Keratinocyte (primary cell): ENCODE measurements around the gene SMARCC2. TPM values are rescaled to one million over a fixed set of nuclear protein-coding genes. Genes with fewer than 3 reads are reported as not detected.

Source experiments
- DNase-seq: peaks from one replicate; pipeline ENCODE4 v3.0.0-alpha.2; 2011; ENCODE audit warnings: low read depth, missing footprints, low spot score
- FAIRE-seq: peaks from 2 replicates; lab custom pipeline; 2011; peaks lifted over from hg19 to GRCh38; lab: Jason Lieb, UNC
- H2AFZ ChIP-seq: 2 replicates; pipeline ENCODE4 v1.6.0; 2012; ENCODE audit warnings: low read length, control low read depth, inconsistent platforms; ENCODE audit not compliant: control insufficient read depth
- H3K27ac ChIP-seq: 2 replicates; pipeline ENCODE4 v1.5.1; 2011; ENCODE audit warnings: low read length; ENCODE audit not compliant: control insufficient read depth, insufficient read depth
- H3K27me3 ChIP-seq: 3 replicates; pipeline ENCODE4 v1.6.0; 2011; ENCODE audit warnings: low read length; ENCODE audit not compliant: control insufficient read depth, insufficient read depth; ENCODE audit errors: extremely low read depth
- H3K36me3 ChIP-seq, 2 experiments: 2 replicates in 1 of 2; 3 replicates in 1 of 2; pipeline ENCODE4 v1.5.1; 2011; ENCODE audit warnings: low read length in 2 of 2, mild to moderate bottlenecking in 1 of 2; ENCODE audit not compliant: control insufficient read depth in 2 of 2, insufficient read depth in 2 of 2; ENCODE audit errors: extremely low read depth in 1 of 2
- H3K4me1 ChIP-seq: 3 replicates; pipeline ENCODE4 v1.5.1; 2011; ENCODE audit warnings: low read length; ENCODE audit not compliant: control insufficient read depth, insufficient read depth; ENCODE audit errors: extremely low read depth
- H3K4me2 ChIP-seq: 3 replicates; pipeline ENCODE4 v1.6.0; 2011; ENCODE audit warnings: low read depth, low read length; ENCODE audit not compliant: control insufficient read depth, insufficient read depth; ENCODE audit errors: extremely low read depth
- H3K4me3 ChIP-seq, 3 experiments: fragments of 200-600 bp in 1 of 3; sonication (generic) in 1 of 3; 2 replicates in 2 of 3; 3 replicates in 1 of 3; pipeline ENCODE4 v1.5.1; 2011 to 2016; ENCODE audit warnings: low read length in 3 of 3, mild to moderate bottlenecking in 3 of 3, control low read depth in 2 of 3, inconsistent platforms in 1 of 3, low read depth in 1 of 3, mixed read lengths in 1 of 3, mixed run types in 1 of 3, moderate library complexity in 1 of 3; ENCODE audit not compliant: control insufficient read depth in 2 of 3, insufficient read depth in 2 of 3; ENCODE audit errors: extremely low read depth in 1 of 3
- H3K79me2 ChIP-seq: 2 replicates; pipeline ENCODE4 v1.6.0; 2012; ENCODE audit warnings: low read length; ENCODE audit not compliant: control insufficient read depth, insufficient read depth
- H3K9ac ChIP-seq: 3 replicates; pipeline ENCODE4 v1.6.0; 2011; ENCODE audit warnings: low read length; ENCODE audit not compliant: control insufficient read depth, insufficient read depth; ENCODE audit errors: extremely low read depth
- H3K9me1 ChIP-seq: 3 replicates; pipeline ENCODE4 v1.6.0; 2011; ENCODE audit warnings: low read length; ENCODE audit not compliant: control insufficient read depth, insufficient read depth; ENCODE audit errors: extremely low read depth
- H3K9me3 ChIP-seq: 2 replicates; pipeline ENCODE4 v1.5.1; 2012; ENCODE audit warnings: low read depth, low read length; ENCODE audit not compliant: control insufficient read depth
- H4K20me1 ChIP-seq: 3 replicates; pipeline ENCODE4 v1.6.0; 2011; ENCODE audit warnings: low read length; ENCODE audit not compliant: control insufficient read depth, insufficient read depth; ENCODE audit errors: extremely low read depth
- EZH2 ChIP-seq: IDR thresholded peaks from one replicate; pipeline ENCODE4 v1.6.1; 2012; ENCODE audit warnings: inconsistent platforms, mild to moderate bottlenecking, low read length, moderate library complexity
- dilution Hi-C: fragments of 300-500 bp; cut with MboI; formaldehyde crosslinking; loops from one replicate; pipeline ENCODE4 v1.7.0; 2020; ENCODE audit warnings: low sequenced_read_pairs; ENCODE audit not compliant: extremely low pct_ligation_motif_present
- polyA plus RNA-seq, 5 experiments: library from polyadenylated mRNA; depleted of rRNA in 3 of 5; stranded (reverse) in 3 of 5; stranded (forward) in 1 of 5; unstranded in 1 of 5; fragments of >200 nt; gene quantifications; 1 replicate in 1 of 5; 2 replicates in 3 of 5; 3 replicates in 1 of 5; pipeline versions ENCODE4 v1.2.1 to v1.2.3, GENCODE V29; 2011 to 2012; ENCODE audit warnings: missing spikeins in 2 of 5, low read depth in 1 of 5, low replicate concordance in 1 of 5
- TF ChIP-seq, protein P1 (sequence below), 3 experiments: IDR thresholded peaks in 1 of 3; conservative IDR thresholded peaks in 1 of 3; optimal IDR thresholded peaks in 1 of 3; 2 replicates in 2 of 3; 3 replicates in 1 of 3; pipeline versions ENCODE3 to v1.5.1; 2011; ENCODE audit warnings: low read length in 3 of 3, mild to moderate bottlenecking in 3 of 3, moderate library complexity in 2 of 3, control low read depth in 1 of 3, inconsistent platforms in 1 of 3; ENCODE audit not compliant: insufficient read depth in 2 of 3; ENCODE audit errors: extremely low read depth in 1 of 3

The SMARCC2 gene
- polyA plus RNA-seq, 1 donor (not counting 4 experiments of a cell fraction or from before 2014, with no cell fraction given) = 32.5 TPM

DNA sequence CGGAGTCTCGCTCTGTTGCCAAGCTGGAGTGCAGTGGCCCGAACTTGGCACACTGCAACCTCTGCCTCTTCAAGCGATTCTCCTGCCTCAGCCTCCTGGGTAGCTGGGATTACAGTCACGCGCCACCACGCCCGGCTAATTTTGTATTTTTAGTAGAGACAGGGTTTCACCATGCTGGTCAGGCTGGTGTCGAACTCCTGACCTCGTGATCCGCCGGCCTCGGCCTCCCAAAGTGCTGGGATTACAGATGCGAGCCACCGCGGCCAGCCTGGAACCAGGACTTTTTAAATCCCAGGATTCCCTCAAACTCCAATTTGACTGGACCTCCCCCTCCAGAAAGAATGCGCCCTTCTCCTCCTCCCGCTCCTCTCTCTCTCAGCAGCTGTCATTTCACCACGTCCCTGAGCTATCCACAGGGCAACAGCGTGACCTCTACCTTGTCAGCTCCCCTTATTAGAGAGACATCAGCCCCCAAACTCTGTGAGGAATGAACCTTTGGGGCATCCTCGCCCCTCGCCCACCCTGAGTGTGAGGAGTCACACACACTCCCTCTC lies 59.3 kb downstream of the SMARCC2 start:
- H3K9me1 ChIP-seq = no peaks in the 10 kb centered on the region
- H4K20me1 ChIP-seq = no peaks in the 10 kb centered on the region
- no peak for DNase-seq
- peaks cover 32 to 36% of the 10 kb centered on the region in 2 experiments for H3K36me3 ChIP-seq
- FAIRE-seq = no peak
- H3K27ac ChIP-seq = no peak overlapping the region
- H2AFZ ChIP-seq = no peak overlapping the region
- H3K4me3 ChIP-seq = peak overlapping the region in 1 of 3 experiments; percentile 96
- peak overlapping the region; percentile 95 for H3K4me2 ChIP-seq
- TF ChIP-seq, protein P1, sequence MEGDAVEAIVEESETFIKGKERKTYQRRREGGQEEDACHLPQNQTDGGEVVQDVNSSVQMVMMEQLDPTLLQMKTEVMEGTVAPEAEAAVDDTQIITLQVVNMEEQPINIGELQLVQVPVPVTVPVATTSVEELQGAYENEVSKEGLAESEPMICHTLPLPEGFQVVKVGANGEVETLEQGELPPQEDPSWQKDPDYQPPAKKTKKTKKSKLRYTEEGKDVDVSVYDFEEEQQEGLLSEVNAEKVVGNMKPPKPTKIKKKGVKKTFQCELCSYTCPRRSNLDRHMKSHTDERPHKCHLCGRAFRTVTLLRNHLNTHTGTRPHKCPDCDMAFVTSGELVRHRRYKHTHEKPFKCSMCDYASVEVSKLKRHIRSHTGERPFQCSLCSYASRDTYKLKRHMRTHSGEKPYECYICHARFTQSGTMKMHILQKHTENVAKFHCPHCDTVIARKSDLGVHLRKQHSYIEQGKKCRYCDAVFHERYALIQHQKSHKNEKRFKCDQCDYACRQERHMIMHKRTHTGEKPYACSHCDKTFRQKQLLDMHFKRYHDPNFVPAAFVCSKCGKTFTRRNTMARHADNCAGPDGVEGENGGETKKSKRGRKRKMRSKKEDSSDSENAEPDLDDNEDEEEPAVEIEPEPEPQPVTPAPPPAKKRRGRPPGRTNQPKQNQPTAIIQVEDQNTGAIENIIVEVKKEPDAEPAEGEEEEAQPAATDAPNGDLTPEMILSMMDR (optimal IDR thresholded peaks at IDR 0.05 in 1 of 3, IDR thresholded peaks at IDR 0.05 in 1 of 3, conservative IDR thresholded peaks at IDR 0.05 in 1 of 3; ENCODE audit: extremely low read depth in 1 of 3, insufficient read depth in 2 of 3, low read length in 3 of 3) = no peak
- TF ChIP-seq EZH2 = no peak
- H3K4me1 ChIP-seq = peaks cover 21% of the 10 kb centered on the region
- no peaks in the 10 kb centered on the region for H3K27me3 ChIP-seq
- no peak overlapping the region for H3K9ac ChIP-seq
- dilution Hi-C loops = loop anchor here (10.0 kb wide), 1 partner anchor 45 kb away; no protein-coding TSS in a partner anchor
- no peaks in the 10 kb centered on the region for H3K9me3 ChIP-seq
- H3K79me2 ChIP-seq = peaks cover 21% of the 10 kb centered on the region

DNA sequence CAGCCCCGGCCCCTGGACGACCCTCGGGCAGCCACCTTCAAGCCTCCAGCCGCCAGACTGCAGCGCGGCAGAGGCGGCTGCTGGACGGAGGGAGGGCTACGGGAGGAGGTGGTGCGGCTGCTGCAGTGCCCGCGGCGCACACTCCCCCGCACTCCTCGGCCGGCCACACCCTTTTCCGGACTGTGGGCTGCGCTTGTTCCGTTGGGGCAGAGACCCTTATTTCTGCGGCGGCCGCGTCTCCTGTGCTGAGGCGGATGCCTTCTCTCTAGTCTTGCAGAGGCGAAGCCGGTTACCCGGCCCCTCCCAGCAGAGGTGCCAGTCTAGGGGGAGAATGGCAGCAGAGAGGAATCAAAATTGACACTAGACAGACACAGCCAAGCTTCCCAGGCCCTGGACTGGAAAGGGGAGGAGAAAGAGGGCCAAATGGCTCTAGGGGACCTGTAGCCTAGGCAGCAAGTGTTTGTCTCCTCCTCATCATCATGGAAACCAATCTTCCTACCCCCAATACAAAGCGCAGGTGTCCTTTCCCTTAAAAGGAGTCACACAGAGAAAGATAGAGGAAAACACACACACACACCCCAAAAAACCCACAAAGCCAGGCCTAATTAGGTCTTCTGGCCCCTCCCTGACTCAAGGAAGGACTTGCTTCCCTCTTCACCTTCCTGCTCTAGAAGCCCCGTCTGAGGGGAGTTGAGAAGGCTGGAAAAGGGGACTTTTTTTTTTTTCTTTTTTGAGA lies 59.9 kb downstream of the SMARCC2 start:
- Histone ChIP-seq H4K20me1 (no peaks in the 10 kb centered on the region), H3K27me3 (no peaks in the 10 kb centered on the region), H3K79me2 (peaks cover 21% of the 10 kb centered on the region), H3K36me3 (peaks cover 32% of the 10 kb centered on the region in 2 experiments), H3K4me2 (peak overlapping the region; percentile 95), H3K9ac (peak overlapping the region; percentile 91), H2AFZ (peak overlapping the region; percentile 19), H3K4me3 (peak overlapping the region; percentile 83 to 96 (median 94)), H3K4me1 (peaks cover 21% of the 10 kb centered on the region), H3K9me3 (no peaks in the 10 kb centered on the region), H3K9me1 (no peaks in the 10 kb centered on the region), H3K27ac (peak overlapping the region; percentile 86)
- dilution Hi-C loops = loop anchor here (10.0 kb wide), 1 partner anchor 45 kb away; no protein-coding TSS in a partner anchor
- TF ChIP-seq, protein P1 (optimal IDR thresholded peaks at IDR 0.05 in 1 of 3, IDR thresholded peaks at IDR 0.05 in 1 of 3, conservative IDR thresholded peaks at IDR 0.05 in 1 of 3; ENCODE audit: extremely low read depth in 1 of 3, insufficient read depth in 2 of 3, low read length in 3 of 3) = no peak
- no peak for TF ChIP-seq EZH2
- DNase-seq = no peak
- no peak for FAIRE-seq
